Fibroblast of the conjunctiva (primary cell): Measurements from ENCODE around the gene CBR3.

ENCODE experiments used
- DNase-seq: peaks from one replicate; pipeline ENCODE4 v3.0.0-alpha.2; 2010; ENCODE audit warnings: low read depth

CBR3 gene

DNA sequence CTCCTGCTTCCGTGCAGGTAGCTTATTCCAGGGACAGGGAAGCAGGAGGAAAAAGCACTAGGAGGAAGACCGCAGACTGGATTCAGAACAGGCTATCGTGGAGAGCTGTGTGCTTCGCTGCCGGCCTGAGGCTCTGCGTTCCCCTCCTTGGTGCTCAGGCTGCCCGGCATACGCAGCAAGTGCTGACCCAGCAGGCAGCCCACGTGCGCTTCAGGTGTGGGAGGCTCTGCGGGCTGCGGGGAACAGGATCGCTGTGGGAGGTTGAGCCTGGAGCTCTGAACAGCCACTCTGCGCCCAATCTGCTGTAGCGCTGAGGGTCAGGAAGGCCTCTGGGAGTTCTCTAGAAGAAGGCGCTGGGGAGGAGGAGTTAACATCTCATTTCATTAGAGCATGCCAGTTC lies 49.7 kb downstream of the CBR3 start:
- DNase-seq: no peak

DNA sequence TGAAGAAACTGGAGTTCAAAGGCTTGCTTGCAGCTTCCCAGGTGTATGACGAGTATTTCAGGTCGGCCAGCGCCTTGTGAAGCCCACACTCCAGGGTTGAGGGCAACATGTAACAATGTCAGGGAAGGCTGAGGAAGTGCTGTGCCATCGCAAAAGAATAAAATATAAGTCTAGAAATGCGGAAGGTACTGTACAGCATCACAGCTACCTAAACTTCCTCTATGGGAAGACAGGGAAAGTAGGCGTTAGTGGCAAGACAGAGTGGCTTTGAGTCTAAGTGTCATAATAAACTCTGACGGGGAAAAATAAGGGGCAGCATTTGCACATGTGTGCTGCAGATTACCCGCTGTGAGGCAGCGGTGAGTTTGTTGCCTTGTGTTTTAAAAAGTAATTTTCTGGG lies 50.6 kb downstream of the CBR3 start:
- DNase-seq: no peak

DNA sequence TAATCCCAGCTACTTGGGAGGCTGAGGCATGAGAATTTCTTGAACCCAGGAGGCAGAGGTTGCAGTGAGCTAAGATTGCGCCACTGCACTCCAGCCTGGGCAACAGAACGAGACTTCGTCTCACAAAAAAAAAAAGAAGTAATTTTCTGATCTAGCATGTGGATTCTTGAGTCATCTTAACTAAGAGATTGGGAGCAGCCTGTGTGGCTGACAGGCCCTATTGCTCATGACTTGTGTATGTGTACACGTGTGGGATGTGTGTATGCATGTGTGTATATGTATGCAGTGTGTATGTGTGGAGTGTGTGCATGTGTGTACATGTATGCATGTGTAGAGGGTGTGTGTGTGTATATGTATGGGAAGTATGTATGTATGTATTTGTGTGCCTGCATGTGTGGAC lies 51.2 kb downstream of the CBR3 start:
- no peak for DNase-seq

DNA sequence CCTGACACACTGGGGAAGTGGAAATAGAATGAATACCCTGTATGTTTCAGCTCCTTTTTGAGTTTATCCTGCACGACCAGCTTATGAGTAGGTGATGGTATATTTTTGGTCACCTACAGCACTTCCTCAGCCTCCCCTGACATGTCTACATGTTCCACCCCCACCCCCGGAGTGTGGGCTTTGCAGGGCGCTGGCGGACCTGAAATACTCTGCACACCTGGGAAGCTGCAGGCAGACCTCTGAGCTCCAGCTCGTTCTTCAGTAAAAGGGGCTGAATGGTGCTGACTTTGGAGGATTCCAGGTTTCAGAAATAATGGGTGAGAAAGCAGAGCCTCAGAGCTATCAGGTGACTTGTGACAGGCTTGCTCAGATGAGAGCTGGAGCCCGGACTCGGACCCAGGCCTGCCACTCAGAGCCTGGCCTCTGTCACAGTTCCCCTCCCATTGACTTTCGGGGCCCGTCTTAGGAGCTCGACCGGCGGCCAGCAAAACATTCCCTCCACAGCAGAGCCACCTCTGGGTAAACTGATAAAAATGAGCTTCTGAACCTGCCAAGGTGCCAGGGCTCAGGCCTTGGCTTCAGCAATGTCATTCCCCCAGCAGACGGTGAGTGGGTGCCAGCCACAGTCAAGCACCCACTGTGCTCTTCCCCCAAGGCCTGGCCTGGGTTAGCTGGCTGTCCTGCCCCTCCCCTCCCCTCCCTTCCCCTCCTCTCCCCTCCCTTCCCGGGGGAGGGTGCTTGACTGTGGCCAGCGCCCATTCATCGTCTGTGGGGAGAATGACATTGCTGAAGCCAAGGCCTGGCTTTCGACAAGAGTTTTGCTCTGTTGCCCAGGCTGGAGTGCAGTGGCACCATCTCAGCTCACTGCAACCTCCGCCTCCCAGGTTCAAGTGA lies 51.9 kb downstream of the CBR3 start:
- no peak for DNase-seq

DNA sequence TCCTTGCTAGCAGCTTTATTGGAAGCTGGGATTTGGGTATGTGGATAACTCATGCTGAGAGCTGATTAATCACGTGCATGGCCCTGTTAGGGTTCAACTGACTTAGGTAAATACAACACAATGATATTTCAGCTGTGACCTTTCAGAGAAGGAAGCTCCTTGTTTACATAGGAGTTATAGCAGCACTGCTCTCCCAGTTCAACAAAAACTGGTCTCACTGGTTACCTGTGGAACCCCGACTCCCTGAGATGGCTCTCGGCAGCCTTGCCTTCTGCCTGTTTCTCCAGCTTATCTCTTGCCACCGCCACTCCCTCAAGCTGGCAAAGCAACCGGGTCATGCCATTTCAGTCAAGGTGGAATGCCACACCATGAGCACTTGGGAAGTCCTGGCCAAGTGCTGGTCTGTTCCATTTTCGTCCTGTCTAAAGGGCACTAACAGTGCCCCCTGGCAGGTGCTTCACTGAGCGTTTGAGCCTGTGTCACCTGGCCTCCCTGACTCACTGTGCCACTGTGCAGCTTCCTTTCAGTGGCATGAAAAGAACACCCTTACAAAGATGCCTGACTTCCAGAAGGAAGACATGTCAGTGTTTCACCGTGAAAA lies 53.3 kb downstream of the CBR3 start:
- DNase-seq: no peak

DNA sequence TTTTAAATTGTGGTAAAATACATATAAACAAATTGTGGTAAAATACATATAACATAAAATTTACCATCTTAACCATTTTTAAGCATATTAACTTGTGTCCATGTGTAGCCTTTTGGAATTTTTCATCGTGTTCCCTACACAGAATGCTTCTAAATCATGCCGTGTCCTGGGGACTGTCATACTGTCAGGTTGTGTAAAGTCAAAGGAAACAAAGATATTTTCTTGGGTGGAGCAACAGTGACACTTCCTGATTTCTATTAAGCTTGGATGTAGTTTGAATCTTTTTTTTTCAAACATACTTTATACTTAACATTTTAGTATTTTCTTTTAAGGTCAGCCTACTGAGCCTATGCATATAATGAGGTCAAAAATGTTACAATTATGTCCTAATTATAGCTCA lies 54.1 kb downstream of the CBR3 start:
- no peak for DNase-seq

DNA sequence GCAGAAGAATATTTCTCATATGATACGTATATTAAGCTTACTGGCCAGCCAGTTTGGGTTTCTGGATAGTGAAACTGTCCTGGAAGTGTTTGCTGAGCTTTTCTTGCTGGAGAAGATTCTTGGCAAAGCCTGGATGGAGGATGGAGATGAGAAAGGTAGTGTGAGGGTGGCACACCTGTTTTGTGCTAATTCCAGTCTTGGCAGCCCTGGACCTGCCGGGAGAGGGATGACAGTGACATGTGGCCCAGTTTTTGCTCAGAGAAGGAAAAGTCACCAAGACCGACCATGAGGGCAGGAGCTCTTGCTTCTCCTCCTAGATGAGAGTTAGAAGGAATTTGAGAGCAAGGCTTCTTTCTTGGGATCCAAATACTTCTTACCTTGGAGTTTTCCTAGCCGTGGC lies 55.9 kb downstream of the CBR3 start:
- no peak for DNase-seq

DNA sequence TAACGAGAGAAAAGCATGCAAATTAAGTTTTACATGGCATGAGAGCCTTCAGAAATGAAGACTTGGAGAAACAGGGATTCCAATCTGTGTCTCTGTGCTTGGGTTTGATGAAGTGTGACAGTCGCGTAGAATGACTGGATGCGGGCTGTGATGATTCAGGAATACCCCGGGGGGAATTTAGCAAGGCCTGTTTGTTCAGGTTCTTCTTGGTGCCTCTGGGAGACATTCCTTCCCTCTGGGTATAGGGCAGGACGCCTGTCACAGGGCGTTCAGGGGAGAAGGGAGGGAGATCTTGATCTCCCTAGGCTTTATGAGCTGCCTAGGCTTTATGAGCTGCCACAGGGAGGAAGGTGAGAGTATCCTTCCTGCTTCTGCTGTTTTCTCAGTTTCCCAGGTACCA lies 58.3 kb downstream of the CBR3 start:
- DNase-seq: no peak

DNA sequence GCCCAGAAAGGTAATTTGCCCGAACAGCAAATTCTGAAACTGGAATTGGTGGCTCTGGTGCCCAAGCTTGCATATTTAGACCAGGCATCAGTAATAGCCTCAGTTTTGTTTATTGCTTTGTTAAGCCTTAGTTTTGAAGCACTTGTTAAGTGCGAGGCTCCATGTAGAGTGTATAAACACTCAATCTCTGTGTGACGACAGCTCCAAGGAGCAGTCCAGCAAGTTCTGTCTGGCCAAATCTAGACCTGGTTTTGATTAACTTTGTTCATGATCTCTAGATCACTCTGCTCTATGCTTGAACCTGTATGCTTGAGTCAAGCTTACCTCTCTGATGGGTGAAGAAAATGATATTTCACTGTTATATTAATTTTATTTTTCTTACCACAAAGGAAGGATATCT lies 59.1 kb downstream of the CBR3 start:
- DNase-seq: no peak

DNA sequence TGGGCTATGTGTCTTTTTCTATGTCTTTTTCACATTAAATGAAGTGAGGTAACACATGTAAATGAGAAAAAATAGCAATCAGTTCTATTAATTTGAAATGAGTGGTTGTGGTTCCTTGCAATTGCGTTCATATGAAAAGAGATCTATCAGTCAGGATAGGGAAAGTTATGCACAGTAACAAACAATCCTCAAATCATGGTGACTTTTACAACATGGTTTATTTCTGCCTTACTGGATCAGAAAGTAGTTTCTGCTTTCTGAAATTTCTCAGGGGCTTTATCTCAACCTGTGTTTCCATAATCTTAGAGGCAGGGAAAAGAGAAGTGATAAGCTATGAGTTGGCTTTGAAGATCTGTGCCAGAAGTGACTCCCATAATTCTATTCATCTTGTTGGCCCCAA lies 60.7 kb downstream of the CBR3 start:
- no peak for DNase-seq
